K562 (cell line): ENCODE results near the gene TMEM120B. TPM values are rescaled to one million over a fixed set of nuclear protein-coding genes. Genes with fewer than 3 reads are reported as not detected.

Source experiments
- ATF6 ChIP-seq: sonication (generic); formaldehyde crosslinking; IDR thresholded peaks from 2 replicates; pipeline ENCODE4 v1.4.0; 2020; ENCODE audit warnings: mild to moderate bottlenecking, missing genetic modification reagents
- CTCF ChIP-seq, 3 experiments: IDR thresholded peaks in 2 of 3; conservative IDR thresholded peaks in 1 of 3; 2 replicates each; pipeline ENCODE4 v1.5.1; 2011 to 2012; ENCODE audit warnings: low read length in 3 of 3, mild to moderate bottlenecking in 3 of 3, control low read depth in 2 of 3, improper control_type of control experiment in 1 of 3, inconsistent platforms in 1 of 3, low read depth in 1 of 3, mixed read lengths in 1 of 3, moderate library complexity in 1 of 3; ENCODE audit not compliant: insufficient read depth in 2 of 3
- CTCFL ChIP-seq: IDR thresholded peaks from 2 replicates; pipeline ENCODE4 v1.6.1; 2011; ENCODE audit warnings: borderline replicate concordance, low read depth, mild to moderate bottlenecking, moderate library complexity, low read length; ENCODE audit not compliant: insufficient read depth, poor library complexity, severe bottlenecking
- HNRNPL ChIP-seq: fragments of 200-400 bp; formaldehyde crosslinking; IDR thresholded peaks from 2 replicates; pipeline ENCODE4 v1.6.1; 2017; ENCODE audit warnings: low read depth, mild to moderate bottlenecking, low read length
- PHB2 ChIP-seq: fragments of 450-650 bp; IDR thresholded peaks from 2 replicates; pipeline ENCODE4 v1.6.1; 2017; ENCODE audit warnings: low read depth
- PTBP1 ChIP-seq: fragments of 200-400 bp; formaldehyde crosslinking; IDR thresholded peaks from 2 replicates; pipeline ENCODE4 v1.6.1; 2017; ENCODE audit warnings: low read depth, low read length
- PTTG1 ChIP-seq: fragments of 450-650 bp; IDR thresholded peaks from 2 replicates; pipeline ENCODE4 v1.6.1; 2016; ENCODE audit warnings: low read depth, mild to moderate bottlenecking, missing genetic modification characterization, missing compliant biosample characterization
- ZNF197 ChIP-seq: fragments of 200-800 bp; sonication (Bioruptor generic); IDR thresholded peaks from 2 replicates; pipeline ENCODE4 v1.6.1; 2016; ENCODE audit warnings: low read depth, missing genetic modification characterization, missing compliant biosample characterization
- ZNF830 ChIP-seq: fragments of 250-450 bp; sonication (Bioruptor Pico); IDR thresholded peaks from 2 replicates; pipeline ENCODE4 v1.5.0; 2021; ENCODE audit warnings: mild to moderate bottlenecking
- polyA plus RNA-seq, 8 experiments: library from polyadenylated mRNA; depleted of rRNA in 4 of 8; stranded (reverse) in 5 of 8; unstranded in 3 of 8; fragments of >200 nt; fragmentation: Nextera tagmentation in 2 of 8; fragmentation: Illumina TruSeq in 1 of 8; extraction: Ambion mirVana in 2 of 8; extraction: Trizol in 1 of 8; gene quantifications; 2 replicates each; pipeline versions ENCODE4 v1.2.1 to v1.2.3, GENCODE V29; 2011 to 2014; ENCODE audit warnings: inconsistent platforms in 1 of 8, missing spikeins in 1 of 8
- total RNA-seq, 7 experiments: library from RNA; depleted of rRNA in 6 of 7; stranded (reverse); fragments of >200 nt in 6 of 7; fragmentation: Illumina TruSeq in 2 of 7; extraction: Trizol in 2 of 7; gene quantifications; 2 replicates each; pipeline versions ENCODE4 v1.2.1 to v1.2.3, GENCODE V29; 2011 to 2021; ENCODE audit warnings: low replicate concordance in 1 of 7
- TF ChIP-seq, protein P1 (sequence below): fragments of 450-650 bp; IDR thresholded peaks from 2 replicates; pipeline ENCODE4 v1.6.1; 2017; ENCODE audit warnings: antibody characterized with exemption, mild to moderate bottlenecking
- TF ChIP-seq, protein P2 (sequence below): fragments of 250-450 bp; sonication (Bioruptor Pico); IDR thresholded peaks from 2 replicates; pipeline ENCODE4 v1.8.0; 2021; ENCODE audit warnings: borderline replicate concordance, mild to moderate bottlenecking, moderate library complexity; ENCODE audit not compliant: poor library complexity, severe bottlenecking

TMEM120B gene
- total and polyA plus RNA-seq, 9 of the 15 experiments (the other 6 are each of a cell fraction or from before 2014, with no cell fraction given), result 1.7 to 18.6 (median 7.4) TPM

- TF ChIP-seq CTCFL (no peak), PTBP1 (peak; percentile 90; the same call in 1 of the 2 replicates), ZNF830 (no peak), PTTG1 (tag) (no peak), CTCF (IDR thresholded peaks at IDR 0.05 in 2 of 3, conservative IDR thresholded peaks at IDR 0.05 in 1 of 3; ENCODE audit: insufficient read depth in 2 of 3, low read depth in 1 of 3, low read length in 3 of 3) (peak in 1 of 3 experiments; percentile 23; a peak in 1 of 6 replicates), ZNF197 (CRISPR knock-in tag) (no peak), ATF6 (CRISPR knock-in tag) (peak; percentile 84; the same call in 1 of the 2 replicates), HNRNPL (no peak), PHB2 (no peak)
- TF ChIP-seq, protein P1, sequence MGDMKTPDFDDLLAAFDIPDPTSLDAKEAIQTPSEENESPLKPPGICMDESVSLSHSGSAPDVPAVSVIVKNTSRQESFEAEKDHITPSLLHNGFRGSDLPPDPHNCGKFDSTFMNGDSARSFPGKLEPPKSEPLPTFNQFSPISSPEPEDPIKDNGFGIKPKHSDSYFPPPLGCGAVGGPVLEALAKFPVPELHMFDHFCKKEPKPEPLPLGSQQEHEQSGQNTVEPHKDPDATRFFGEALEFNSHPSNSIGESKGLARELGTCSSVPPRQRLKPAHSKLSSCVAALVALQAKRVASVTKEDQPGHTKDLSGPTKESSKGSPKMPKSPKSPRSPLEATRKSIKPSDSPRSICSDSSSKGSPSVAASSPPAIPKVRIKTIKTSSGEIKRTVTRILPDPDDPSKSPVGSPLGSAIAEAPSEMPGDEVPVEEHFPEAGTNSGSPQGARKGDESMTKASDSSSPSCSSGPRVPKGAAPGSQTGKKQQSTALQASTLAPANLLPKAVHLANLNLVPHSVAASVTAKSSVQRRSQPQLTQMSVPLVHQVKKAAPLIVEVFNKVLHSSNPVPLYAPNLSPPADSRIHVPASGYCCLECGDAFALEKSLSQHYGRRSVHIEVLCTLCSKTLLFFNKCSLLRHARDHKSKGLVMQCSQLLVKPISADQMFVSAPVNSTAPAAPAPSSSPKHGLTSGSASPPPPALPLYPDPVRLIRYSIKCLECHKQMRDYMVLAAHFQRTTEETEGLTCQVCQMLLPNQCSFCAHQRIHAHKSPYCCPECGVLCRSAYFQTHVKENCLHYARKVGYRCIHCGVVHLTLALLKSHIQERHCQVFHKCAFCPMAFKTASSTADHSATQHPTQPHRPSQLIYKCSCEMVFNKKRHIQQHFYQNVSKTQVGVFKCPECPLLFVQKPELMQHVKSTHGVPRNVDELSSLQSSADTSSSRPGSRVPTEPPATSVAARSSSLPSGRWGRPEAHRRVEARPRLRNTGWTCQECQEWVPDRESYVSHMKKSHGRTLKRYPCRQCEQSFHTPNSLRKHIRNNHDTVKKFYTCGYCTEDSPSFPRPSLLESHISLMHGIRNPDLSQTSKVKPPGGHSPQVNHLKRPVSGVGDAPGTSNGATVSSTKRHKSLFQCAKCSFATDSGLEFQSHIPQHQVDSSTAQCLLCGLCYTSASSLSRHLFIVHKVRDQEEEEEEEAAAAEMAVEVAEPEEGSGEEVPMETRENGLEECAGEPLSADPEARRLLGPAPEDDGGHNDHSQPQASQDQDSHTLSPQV, result no peak
- TF ChIP-seq, protein P2, sequence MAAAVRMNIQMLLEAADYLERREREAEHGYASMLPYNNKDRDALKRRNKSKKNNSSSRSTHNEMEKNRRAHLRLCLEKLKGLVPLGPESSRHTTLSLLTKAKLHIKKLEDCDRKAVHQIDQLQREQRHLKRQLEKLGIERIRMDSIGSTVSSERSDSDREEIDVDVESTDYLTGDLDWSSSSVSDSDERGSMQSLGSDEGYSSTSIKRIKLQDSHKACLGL (CRISPR knock-in tag), result no peak
Measured at GRCh38 chr12:121812320-121812871, 99.8 kb downstream of the TMEM120B start (continued).
